Gastroesophageal sphincter (tissue), 3 donors: ENCODE results near the gene ALG5.

Source experiments
- POLR2A ChIP-seq, 2 donors: fragments of 450-650 bp; IDR thresholded peaks; one replicate each; pipeline ENCODE4 v1.6.1; 2017; ENCODE audit warnings: antibody characterized with exemption in 2 of 2, mild to moderate bottlenecking in 2 of 2, moderate library complexity in 1 of 2
- TF ChIP-seq, protein P1 (sequence below), 4 experiments: fragments of 200-600 bp in 2 of 4; fragments of 450-650 bp in 2 of 4; sonication (generic) in 1 of 4; IDR thresholded peaks; one replicate each; pipeline ENCODE4 v1.5.1; 2017 to 2019; ENCODE audit warnings: antibody characterized with exemption in 4 of 4, mild to moderate bottlenecking in 2 of 4, moderate library complexity in 2 of 4

DNA sequence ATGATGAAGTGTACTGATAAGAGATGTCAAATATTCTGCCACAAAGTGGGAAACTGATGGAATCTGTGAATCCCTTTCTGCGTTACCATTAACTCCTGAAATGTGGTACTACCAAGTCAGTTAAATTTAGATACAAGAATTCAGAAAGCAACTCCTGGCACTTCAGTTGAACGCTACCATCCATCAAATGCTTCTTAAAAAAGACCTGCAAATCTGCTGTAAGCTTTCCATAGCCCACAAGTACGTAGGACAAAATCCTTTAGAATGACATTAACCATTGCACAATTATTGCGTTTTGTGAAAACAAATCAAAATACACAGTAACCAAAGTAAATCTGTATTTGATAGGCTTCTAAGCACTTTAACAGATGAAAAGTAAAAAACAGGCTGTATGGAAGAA lies 84.5 kb downstream of the ALG5 start:
- TF ChIP-seq, protein P1, sequence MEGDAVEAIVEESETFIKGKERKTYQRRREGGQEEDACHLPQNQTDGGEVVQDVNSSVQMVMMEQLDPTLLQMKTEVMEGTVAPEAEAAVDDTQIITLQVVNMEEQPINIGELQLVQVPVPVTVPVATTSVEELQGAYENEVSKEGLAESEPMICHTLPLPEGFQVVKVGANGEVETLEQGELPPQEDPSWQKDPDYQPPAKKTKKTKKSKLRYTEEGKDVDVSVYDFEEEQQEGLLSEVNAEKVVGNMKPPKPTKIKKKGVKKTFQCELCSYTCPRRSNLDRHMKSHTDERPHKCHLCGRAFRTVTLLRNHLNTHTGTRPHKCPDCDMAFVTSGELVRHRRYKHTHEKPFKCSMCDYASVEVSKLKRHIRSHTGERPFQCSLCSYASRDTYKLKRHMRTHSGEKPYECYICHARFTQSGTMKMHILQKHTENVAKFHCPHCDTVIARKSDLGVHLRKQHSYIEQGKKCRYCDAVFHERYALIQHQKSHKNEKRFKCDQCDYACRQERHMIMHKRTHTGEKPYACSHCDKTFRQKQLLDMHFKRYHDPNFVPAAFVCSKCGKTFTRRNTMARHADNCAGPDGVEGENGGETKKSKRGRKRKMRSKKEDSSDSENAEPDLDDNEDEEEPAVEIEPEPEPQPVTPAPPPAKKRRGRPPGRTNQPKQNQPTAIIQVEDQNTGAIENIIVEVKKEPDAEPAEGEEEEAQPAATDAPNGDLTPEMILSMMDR (IDR thresholded peaks at IDR 0.05): no peak
- no peak for TF ChIP-seq POLR2A (IDR thresholded peaks at IDR 0.05)
